ENCODE measurements around the gene TUBB4B.

TUBB4B gene

DNA sequence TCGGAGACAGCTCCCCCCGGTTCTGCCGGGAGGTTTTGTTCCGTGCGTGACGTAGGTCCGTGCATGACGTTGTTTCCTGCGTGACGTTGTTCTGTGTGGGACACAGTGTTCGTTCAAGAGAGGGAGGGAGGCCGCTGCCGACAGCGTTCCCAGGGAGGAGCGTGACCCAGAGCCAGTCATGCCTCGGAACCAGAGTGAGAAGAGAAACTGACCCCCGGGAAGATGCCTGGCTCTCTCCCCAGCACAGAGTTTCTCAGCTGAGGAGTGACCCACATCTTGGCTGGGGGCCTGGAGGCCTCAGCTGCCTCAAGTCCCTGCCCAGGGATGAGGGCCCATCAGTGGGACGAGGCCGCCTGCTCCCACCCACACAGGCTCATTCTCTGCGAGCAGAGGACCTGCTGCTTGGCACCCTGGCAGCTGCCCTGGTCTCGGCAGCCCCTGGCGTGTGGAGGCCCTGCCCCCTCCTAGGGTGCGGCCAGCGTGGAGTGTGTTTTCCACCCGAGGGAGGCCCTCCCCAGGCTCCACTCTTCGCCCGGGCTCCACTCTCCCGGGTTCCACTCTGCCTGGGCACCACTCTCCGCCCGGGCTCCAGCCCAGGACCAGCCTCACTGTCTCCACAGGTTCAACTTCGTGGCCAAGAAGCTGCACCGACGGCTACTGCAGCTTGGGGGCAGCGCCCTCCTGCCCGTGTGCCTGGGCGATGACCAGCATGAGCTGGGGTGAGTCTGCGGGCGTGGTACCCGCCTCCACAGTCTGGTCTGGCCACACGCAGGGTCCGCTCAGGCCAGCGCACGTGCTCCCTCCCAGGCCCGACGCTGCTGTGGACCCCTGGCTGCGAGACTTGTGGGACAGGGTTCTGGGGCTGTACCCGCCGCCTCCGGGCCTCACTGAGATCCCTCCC lies 27.7 kb upstream of the TUBB4B start:
- Histone ChIP-seq H3K4me2 (ENCODE audit: low read length) (no peak overlapping the region), H3K9me3 (replicated peaks; ENCODE audit: low read length) (no peaks in the 10 kb centered on the region), H3K4me3 (ENCODE audit: low read length) (no peak overlapping the region), H3K36me3 (ENCODE audit: insufficient read depth, low read length) (peaks cover 5% of the 10 kb centered on the region), H3K27me3 (ENCODE audit: control insufficient read depth, insufficient read depth, low read length) (no peaks in the 10 kb centered on the region), H3K9ac (ENCODE audit: low read depth, low read length) (no peak overlapping the region), H3K4me1 (ENCODE audit: control insufficient read depth, insufficient read depth, low read length) (peaks cover 21% of the 10 kb centered on the region)

GRCh38 chr9:137214620-137215019 lies 26.5 kb upstream of the TUBB4B start:
- Histone ChIP-seq H3K4me2 (ENCODE audit: low read length) (no peak overlapping the region), H3K9ac (ENCODE audit: low read depth, low read length) (no peak overlapping the region), H3K4me3 (ENCODE audit: low read length) (no peak overlapping the region), H3K36me3 (ENCODE audit: insufficient read depth, low read length) (peaks cover 5% of the 10 kb centered on the region), H3K9me3 (replicated peaks; ENCODE audit: low read length) (no peaks in the 10 kb centered on the region), H3K27me3 (ENCODE audit: control insufficient read depth, insufficient read depth, low read length) (no peaks in the 10 kb centered on the region), H3K4me1 (ENCODE audit: control insufficient read depth, insufficient read depth, low read length) (peaks cover 29% of the 10 kb centered on the region)

- Histone ChIP-seq H3K36me3 (ENCODE audit: insufficient read depth, low read length) (peaks cover 5% of the 10 kb centered on the region), H3K9ac (ENCODE audit: low read depth, low read length) (no peak overlapping the region), H3K4me3 (ENCODE audit: low read length) (no peak overlapping the region), H3K4me1 (ENCODE audit: control insufficient read depth, insufficient read depth, low read length) (peaks cover 29% of the 10 kb centered on the region), H3K9me3 (replicated peaks; ENCODE audit: low read length) (no peaks in the 10 kb centered on the region), H3K4me2 (ENCODE audit: low read length) (no peak overlapping the region), H3K27me3 (ENCODE audit: control insufficient read depth, insufficient read depth, low read length) (no peaks in the 10 kb centered on the region)
Observed at GRCh38 chr9:137215196-137215986, 25.7 kb upstream of the TUBB4B start.

DNA sequence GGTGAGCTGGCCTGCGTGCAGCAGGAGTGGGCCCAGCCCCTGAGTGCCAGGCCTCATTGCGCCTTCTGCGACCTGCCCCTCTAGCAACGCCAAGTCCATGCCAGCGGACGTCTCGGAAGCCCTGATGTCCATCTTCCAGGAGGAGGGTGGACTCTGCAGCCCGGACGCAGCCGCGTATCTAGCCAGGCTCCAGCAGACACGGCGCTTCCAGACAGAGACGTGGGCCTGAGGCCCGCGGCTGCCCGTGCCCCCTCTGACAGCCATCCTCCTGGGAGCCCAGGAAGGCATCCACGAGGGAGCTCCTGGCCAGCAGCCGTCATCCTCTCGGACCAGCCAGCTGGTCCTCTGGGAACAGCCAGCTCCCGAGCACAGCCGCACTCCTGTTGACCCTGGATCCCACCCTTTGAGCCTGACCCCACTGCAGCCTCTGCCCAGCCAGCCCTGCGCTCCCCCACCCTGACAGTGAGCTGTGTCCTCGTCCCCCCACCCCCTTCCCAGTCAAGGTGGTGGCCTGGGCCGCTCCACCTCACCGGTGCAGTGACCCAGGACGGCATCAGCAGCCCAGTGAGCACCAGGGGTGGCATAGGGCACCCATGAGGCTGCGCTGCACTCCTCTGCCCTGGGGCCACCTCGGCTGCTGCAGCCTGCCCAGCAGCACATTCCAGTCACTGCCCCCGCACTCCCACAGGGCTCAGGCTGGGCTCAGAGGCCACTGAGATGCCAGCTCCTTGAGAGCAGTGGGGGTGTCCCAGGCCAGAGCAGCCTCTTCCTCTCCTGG lies 24.7 kb upstream of the TUBB4B start:
- Histone ChIP-seq H3K4me3 (ENCODE audit: low read length) (no peak overlapping the region), H3K27me3 (ENCODE audit: control insufficient read depth, insufficient read depth, low read length) (no peaks in the 10 kb centered on the region), H3K4me2 (ENCODE audit: low read length) (peak overlapping the region; percentile 76), H3K36me3 (ENCODE audit: insufficient read depth, low read length) (peaks cover 5% of the 10 kb centered on the region), H3K9ac (ENCODE audit: low read depth, low read length) (no peak overlapping the region), H3K4me1 (ENCODE audit: control insufficient read depth, insufficient read depth, low read length) (peaks cover 29% of the 10 kb centered on the region), H3K9me3 (replicated peaks; ENCODE audit: low read length) (no peaks in the 10 kb centered on the region)

DNA sequence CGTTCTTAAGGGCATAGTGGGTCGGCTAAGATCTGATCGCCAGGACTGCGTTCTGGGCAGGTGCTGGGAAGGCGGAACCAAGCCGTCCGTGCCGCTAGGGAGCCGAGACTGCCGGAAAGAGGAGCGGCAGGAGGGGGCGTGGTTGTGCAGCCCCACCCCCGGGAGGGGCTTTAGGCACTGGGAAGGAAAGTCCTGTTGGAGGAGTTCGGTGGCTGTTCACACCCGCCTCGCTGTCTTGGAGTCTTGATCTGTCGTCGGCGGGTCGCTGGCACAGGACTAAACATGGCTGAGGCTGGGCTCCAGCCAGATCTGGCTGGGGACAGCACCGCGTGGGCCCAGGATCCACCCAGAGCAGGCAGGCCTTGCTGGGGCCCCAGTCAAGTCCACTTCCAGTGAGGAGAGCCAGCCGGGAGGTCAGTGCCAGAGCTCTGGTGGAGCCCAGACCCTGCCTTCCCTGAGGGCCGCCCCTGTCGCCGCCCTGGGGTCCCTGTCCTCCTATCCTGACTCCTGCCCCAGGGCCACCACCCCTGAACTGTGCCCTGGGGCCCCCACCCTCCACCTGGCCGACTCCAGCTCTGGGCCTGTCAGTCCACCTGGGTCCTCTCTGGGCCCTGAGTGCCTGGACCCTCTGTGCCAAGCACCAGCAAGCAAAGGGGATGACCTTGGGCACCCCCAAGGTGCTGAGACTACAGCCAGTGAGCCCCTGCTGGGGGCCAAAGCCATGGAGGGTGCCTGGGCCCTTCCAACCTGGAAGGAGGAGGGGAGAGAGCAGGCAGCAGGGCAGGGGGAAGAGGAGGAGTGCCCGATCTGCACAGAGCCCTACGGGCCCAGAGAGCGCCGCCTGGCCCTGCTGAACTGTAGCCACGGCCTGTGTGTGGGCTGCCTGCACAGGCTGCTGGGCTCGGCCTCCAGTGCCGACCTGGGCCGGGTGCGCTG lies 23.5 kb upstream of the TUBB4B start:
- H3K27me3 ChIP-seq (ENCODE audit: control insufficient read depth, insufficient read depth, low read length): no peaks in the 10 kb centered on the region
- peak overlapping the region; percentile 54 for H3K9ac ChIP-seq (ENCODE audit: low read depth, low read length)
- peaks cover 29% of the 10 kb centered on the region for H3K4me1 ChIP-seq (ENCODE audit: control insufficient read depth, insufficient read depth, low read length)
- no peaks in the 10 kb centered on the region for H3K9me3 ChIP-seq (replicated peaks; ENCODE audit: low read length)
- peak overlapping the region; percentile 53 for H3K4me3 ChIP-seq (ENCODE audit: low read length)
- peaks cover 5% of the 10 kb centered on the region for H3K36me3 ChIP-seq (ENCODE audit: insufficient read depth, low read length)
- peak overlapping the region; percentile 76 for H3K4me2 ChIP-seq (ENCODE audit: low read length)

GRCh38 chr9:137218212-137218753 lies 22.8 kb upstream of the TUBB4B start:
- no peaks in the 10 kb centered on the region for H3K27me3 ChIP-seq (ENCODE audit: control insufficient read depth, insufficient read depth, low read length)
- peaks cover 36% of the 10 kb centered on the region for H3K4me1 ChIP-seq (ENCODE audit: control insufficient read depth, insufficient read depth, low read length)
- H3K4me3 ChIP-seq (ENCODE audit: low read length): no peak overlapping the region
- H3K9ac ChIP-seq (ENCODE audit: low read depth, low read length): no peak overlapping the region
- H3K36me3 ChIP-seq (ENCODE audit: insufficient read depth, low read length): peaks cover 5% of the 10 kb centered on the region
- peak overlapping the region; percentile 32 for H3K4me2 ChIP-seq (ENCODE audit: low read length)
- no peaks in the 10 kb centered on the region for H3K9me3 ChIP-seq (replicated peaks; ENCODE audit: low read length)

- Histone ChIP-seq H3K4me3 (ENCODE audit: low read length) (no peak overlapping the region), H3K9ac (ENCODE audit: low read depth, low read length) (no peak overlapping the region)
Observed at GRCh38 chr9:137218754-137219271, 22.3 kb upstream of the TUBB4B start.

DNA sequence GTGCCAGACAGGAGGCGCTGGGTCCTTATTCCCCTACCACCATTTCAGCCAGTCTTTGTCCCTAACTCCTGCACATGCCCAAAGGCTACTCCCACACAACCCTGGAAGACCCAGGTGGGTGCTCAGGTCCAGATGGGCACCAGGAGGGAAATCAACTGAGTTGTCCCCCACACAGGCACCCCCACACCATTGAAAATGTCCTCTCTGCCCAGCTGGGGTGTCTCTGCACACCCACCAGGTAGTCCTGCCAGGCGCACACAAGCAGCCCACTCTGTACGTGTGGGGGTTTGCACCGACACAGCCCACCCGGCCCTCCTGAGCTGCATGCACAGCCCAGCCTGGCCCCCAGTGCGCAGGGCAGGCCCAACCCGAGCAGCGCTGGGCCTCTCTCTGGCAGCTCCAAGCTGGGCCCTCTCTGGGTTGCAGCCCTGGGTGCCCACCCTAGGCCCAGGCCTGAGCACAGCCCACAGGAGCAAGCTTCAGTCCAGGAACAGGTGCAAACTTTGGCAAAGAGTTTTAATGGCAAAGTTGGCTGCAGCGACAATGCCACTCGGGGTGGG lies 21.2 kb upstream of the TUBB4B start:
- Histone ChIP-seq H3K36me3 (ENCODE audit: insufficient read depth, low read length) (peaks cover 2% of the 10 kb centered on the region), H3K4me2 (ENCODE audit: low read length) (no peak overlapping the region), H3K9ac (ENCODE audit: low read depth, low read length) (no peak overlapping the region), H3K4me3 (ENCODE audit: low read length) (no peak overlapping the region), H3K4me1 (ENCODE audit: control insufficient read depth, insufficient read depth, low read length) (peaks cover 46% of the 10 kb centered on the region), H3K9me3 (replicated peaks; ENCODE audit: low read length) (no peaks in the 10 kb centered on the region), H3K27me3 (ENCODE audit: control insufficient read depth, insufficient read depth, low read length) (no peaks in the 10 kb centered on the region)

More at GRCh38 chr9:137218754-137219271, 22.3 kb upstream of the TUBB4B start:
- Histone ChIP-seq H3K4me1 (ENCODE audit: control insufficient read depth, insufficient read depth, low read length) (peaks cover 38% of the 10 kb centered on the region), H3K36me3 (ENCODE audit: insufficient read depth, low read length) (peaks cover 5% of the 10 kb centered on the region), H3K27me3 (ENCODE audit: control insufficient read depth, insufficient read depth, low read length) (no peaks in the 10 kb centered on the region), H3K9me3 (replicated peaks; ENCODE audit: low read length) (no peaks in the 10 kb centered on the region), H3K4me2 (ENCODE audit: low read length) (peak overlapping the region; percentile 32)

DNA sequence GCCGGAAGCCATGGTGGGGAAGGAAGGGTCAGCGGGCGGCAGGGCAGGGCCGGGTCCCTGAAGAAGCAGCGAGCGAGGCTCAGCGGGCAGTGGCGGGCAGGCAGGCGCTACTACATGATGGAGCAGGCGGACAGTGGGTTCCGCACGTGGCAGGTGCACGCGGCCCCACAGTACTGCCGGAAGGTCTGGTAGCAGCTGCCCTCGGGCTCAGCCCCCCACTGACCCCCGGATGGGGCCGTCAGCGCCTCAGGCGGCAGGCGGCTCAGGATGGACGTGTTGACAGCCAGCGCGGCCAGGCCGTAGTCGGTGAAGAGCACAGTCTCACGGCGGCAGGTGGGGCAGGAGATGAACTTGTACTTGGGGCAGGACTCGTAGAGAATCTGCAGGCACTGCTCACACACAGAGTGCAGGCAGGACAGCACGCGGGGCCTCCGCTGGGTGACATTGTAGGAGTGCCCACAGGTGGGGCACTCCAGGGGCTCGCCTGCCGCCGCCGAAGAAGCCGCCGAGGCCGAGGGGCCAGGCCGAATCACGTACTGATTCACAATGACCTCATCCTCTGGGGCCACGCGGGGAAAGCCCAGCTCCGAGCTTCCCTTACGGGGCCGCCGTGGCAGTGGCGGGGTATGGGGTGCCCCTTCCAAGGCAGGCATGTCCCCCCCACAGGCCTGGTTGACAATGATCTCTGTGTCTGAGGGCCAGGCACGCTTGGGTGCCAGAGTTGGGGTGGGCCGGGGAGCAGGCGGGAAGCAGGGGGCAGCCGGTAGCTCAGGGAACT lies 20.6 kb upstream of the TUBB4B start:
- Histone ChIP-seq H3K36me3 (ENCODE audit: insufficient read depth, low read length) (no peaks in the 10 kb centered on the region), H3K9me3 (replicated peaks; ENCODE audit: low read length) (no peaks in the 10 kb centered on the region), H3K4me3 (ENCODE audit: low read length) (no peak overlapping the region), H3K4me1 (ENCODE audit: control insufficient read depth, insufficient read depth, low read length) (peaks cover 52% of the 10 kb centered on the region), H3K4me2 (ENCODE audit: low read length) (no peak overlapping the region), H3K9ac (ENCODE audit: low read depth, low read length) (no peak overlapping the region), H3K27me3 (ENCODE audit: control insufficient read depth, insufficient read depth, low read length) (no peaks in the 10 kb centered on the region)
